IMR-90 (cell line): ENCODE data around the gene LRG1. TPM values are rescaled to one million over a fixed set of nuclear protein-coding genes. Genes with fewer than 3 reads are reported as not detected.

ENCODE experiments used
- ATAC-seq: fragments of 200-7000 bp; cut with Tn5 transposase; 2 replicates; pipeline ENCODE4 v1.9.1; 2020; ENCODE audit warnings: low read depth, mild to moderate bottlenecking, moderate library complexity
- BruUV-seq: library from RNA; stranded (reverse); fragments of 400-500 nt; replicated peaks from 2 replicates; lab custom pipeline; 2021; lab: Mats Ljungman, UMichigan
- CTCF ChIA-PET: fragments of 300-600 bp; formaldehyde crosslinking; extraction: SDS; loops from one replicate; lab custom pipeline; 2021; ENCODE audit warnings: antibody characterized with exemption; lab: Yijun Ruan, JAX
- POLR2A ChIA-PET: fragments of 300-600 bp; sonication (Branson Sonifier 250); formaldehyde crosslinking; loops from one replicate; lab custom pipeline; 2022; ENCODE audit warnings: antibody characterized with exemption; ENCODE audit not compliant: unreplicated experiment; lab: Charles Lee
- DNase-seq: peaks from one replicate; pipeline ENCODE4 v3.0.0; 2013
- H2AFZ ChIP-seq: replicated peaks from 2 replicates; pipeline ENCODE3; 2013; ENCODE audit warnings: low read length, mild to moderate bottlenecking; ENCODE audit not compliant: poor library complexity
- H2AK5ac ChIP-seq: 2 replicates; pipeline ENCODE4 v1.6.1; 2013; ENCODE audit warnings: low read depth, low read length, inconsistent platforms
- H2AK9ac ChIP-seq: replicated peaks from 2 replicates; pipeline ENCODE3; 2013; ENCODE audit warnings: mild to moderate bottlenecking, low read depth, low read length, moderate library complexity; ENCODE audit not compliant: poor library complexity
- H2BK120ac ChIP-seq: 2 replicates; pipeline ENCODE4 v1.6.1; 2013; ENCODE audit warnings: low read depth, low read length, inconsistent platforms
- H2BK15ac ChIP-seq: 3 replicates; pipeline ENCODE4 v1.6.1; 2013; ENCODE audit warnings: low read depth, low read length, inconsistent platforms
- H2BK20ac ChIP-seq: 2 replicates; pipeline ENCODE4 v1.6.1; 2013; ENCODE audit warnings: low read depth, mild to moderate bottlenecking, inconsistent platforms, low read length, moderate library complexity
- H2BK5ac ChIP-seq: 2 replicates; pipeline ENCODE4 v1.6.1; 2013; ENCODE audit warnings: mild to moderate bottlenecking, low read depth, low read length, inconsistent platforms; ENCODE audit not compliant: poor library complexity, severe bottlenecking
- H3K14ac ChIP-seq: replicated peaks from 2 replicates; pipeline ENCODE4 v1.6.1; 2013; ENCODE audit warnings: low read depth, low read length, inconsistent platforms
- H3K18ac ChIP-seq: 2 replicates; pipeline ENCODE4 v1.6.1; 2013; ENCODE audit warnings: low read depth, low read length, control low read depth
- H3K23ac ChIP-seq: 2 replicates; pipeline ENCODE4 v1.6.1; 2013; ENCODE audit warnings: low read depth, low read length, inconsistent platforms
- H3K27ac ChIP-seq: 2 replicates; pipeline ENCODE4 v1.5.1; 2013; ENCODE audit warnings: mild to moderate bottlenecking, control low read depth, low read length; ENCODE audit not compliant: insufficient read depth
- H3K27me3 ChIP-seq: 2 replicates; pipeline ENCODE4 v1.6.1; 2013; ENCODE audit warnings: low read length; ENCODE audit not compliant: control insufficient read depth, insufficient read depth
- H3K36me3 ChIP-seq: 2 replicates; pipeline ENCODE4 v1.6.1; 2013; ENCODE audit warnings: low read length, mixed read lengths; ENCODE audit not compliant: control insufficient read depth, insufficient read depth
- H3K4ac ChIP-seq: 2 replicates; pipeline ENCODE4 v1.6.1; 2013; ENCODE audit warnings: low read depth, low read length, inconsistent platforms
- H3K4me1 ChIP-seq: 2 replicates; pipeline ENCODE4 v1.6.1; 2013; ENCODE audit warnings: low read length, mixed read lengths; ENCODE audit not compliant: control insufficient read depth, insufficient read depth
- H3K4me2 ChIP-seq: 2 replicates; pipeline ENCODE4 v1.6.1; 2013; ENCODE audit warnings: low read depth, mild to moderate bottlenecking, control low read depth, low read length, moderate library complexity
- H3K4me3 ChIP-seq: 2 replicates; pipeline ENCODE4 v1.5.1; 2013; ENCODE audit warnings: low read depth, mild to moderate bottlenecking, control low read depth, low read length, moderate library complexity; ENCODE audit not compliant: insufficient read depth
- H3K56ac ChIP-seq: 2 replicates; pipeline ENCODE4 v1.6.1; 2013; ENCODE audit warnings: low read length, inconsistent platforms; ENCODE audit not compliant: insufficient read depth; ENCODE audit errors: extremely low read depth
- H3K79me1 ChIP-seq, 2 experiments: 2 replicates each; pipeline ENCODE4 v1.6.1; 2013; ENCODE audit warnings: low read length in 2 of 2, inconsistent platforms in 1 of 2, low read depth in 1 of 2
- H3K9ac ChIP-seq: 2 replicates; pipeline ENCODE4 v1.6.1; 2013; ENCODE audit warnings: low read depth, low read length, control low read depth
- H3K9me1 ChIP-seq: 2 replicates; pipeline ENCODE4 v1.6.1; 2013; ENCODE audit warnings: low read length, inconsistent platforms; ENCODE audit not compliant: insufficient read depth
- H3K9me3 ChIP-seq: 2 replicates; pipeline ENCODE4 v1.6.1; 2013; ENCODE audit warnings: low read length; ENCODE audit not compliant: control insufficient read depth, insufficient read depth
- H4K20me1 ChIP-seq: 2 replicates; pipeline ENCODE4 v1.6.1; 2013; ENCODE audit warnings: low read length, inconsistent platforms; ENCODE audit not compliant: insufficient read depth
- H4K5ac ChIP-seq: 2 replicates; pipeline ENCODE4 v1.6.1; 2013; ENCODE audit warnings: mild to moderate bottlenecking, low read depth, low read length, control low read depth
- H4K8ac ChIP-seq, 2 experiments: 2 replicates each; pipeline ENCODE4 v1.6.1; 2013; ENCODE audit warnings: low read depth in 2 of 2, low read length in 2 of 2, control low read depth in 1 of 2, inconsistent platforms in 1 of 2
- H4K91ac ChIP-seq: 2 replicates; pipeline ENCODE4 v1.6.1; 2013; ENCODE audit warnings: low read depth, low read length, inconsistent platforms; ENCODE audit not compliant: insufficient read depth
- BHLHE40 ChIP-seq: fragments of 150-350 bp; IDR thresholded peaks from 2 replicates; pipeline ENCODE4 v1.6.1; 2016; ENCODE audit warnings: mild to moderate bottlenecking, low read depth, low read length
- CEBPB ChIP-seq: IDR thresholded peaks from 2 replicates; pipeline ENCODE4 v1.6.1; 2012; ENCODE audit warnings: low read depth, low read length, improper control_type of control experiment
- CTCF ChIP-seq: conservative IDR thresholded peaks from 2 replicates; pipeline ENCODE4 v1.5.1; 2012; ENCODE audit warnings: mild to moderate bottlenecking, low read depth, low read length, improper control_type of control experiment
- FOS ChIP-seq: fragments of 150-350 bp; IDR thresholded peaks from 2 replicates; pipeline ENCODE4 v1.6.1; 2016; ENCODE audit warnings: low read depth, low read length
- MAFK ChIP-seq: IDR thresholded peaks from 2 replicates; pipeline ENCODE4 v1.6.1; 2012; ENCODE audit warnings: low read depth, low read length, improper control_type of control experiment
- MXI1 ChIP-seq: IDR thresholded peaks from 2 replicates; pipeline ENCODE4 v1.6.1; 2012; ENCODE audit warnings: low read depth, mild to moderate bottlenecking, low read length, moderate library complexity, borderline replicate concordance
- NFE2L2 ChIP-seq: fragments of 150-350 bp; IDR thresholded peaks from 2 replicates; pipeline ENCODE4 v1.6.1; 2016; ENCODE audit warnings: low read depth, mild to moderate bottlenecking, low read length
- POLR2A ChIP-seq: IDR thresholded peaks from 2 replicates; pipeline ENCODE4 v1.6.1; 2012; ENCODE audit warnings: mild to moderate bottlenecking, low read depth, low read length
- RAD21 ChIP-seq: IDR thresholded peaks from 2 replicates; pipeline ENCODE4 v1.6.1; 2012; ENCODE audit warnings: low read length, improper control_type of control experiment
- RFX5 ChIP-seq: IDR thresholded peaks from 2 replicates; pipeline ENCODE4 v1.8.0; 2012; ENCODE audit warnings: low read depth, mild to moderate bottlenecking, low read length, moderate library complexity
- SMC3 ChIP-seq: fragments of 150-350 bp; IDR thresholded peaks from 2 replicates; pipeline ENCODE4 v1.6.1; 2016; ENCODE audit warnings: low read depth, mild to moderate bottlenecking, antibody characterized with exemption, low read length, moderate library complexity
- USF2 ChIP-seq: fragments of 150-350 bp; IDR thresholded peaks from 2 replicates; pipeline ENCODE4 v1.6.1; 2017; ENCODE audit warnings: mild to moderate bottlenecking, antibody characterized with exemption, low read length, low read depth
- WGBS, 2 experiments: methylation state at CpG; one replicate each; pipeline versions ENCODE4 v1.1.5 to v1.1.7; 2013; ENCODE audit warnings: missing lambda C conversion rate in 2 of 2; ENCODE audit not compliant: insufficient read length in 1 of 2; ENCODE audit errors: extremely low coverage in 2 of 2; 5-methylcytosine and 5-hydroxymethylcytosine counted together
- dilution Hi-C: fragments of 300-500 bp; cut with HindIII; formaldehyde crosslinking; loops from one replicate; pipeline ENCODE4 v1.14.3; 2018; ENCODE audit warnings: low sequenced_read_pairs; ENCODE audit not compliant: unreplicated experiment
- in situ Hi-C: fragments of 300-500 bp; cut with MboI; formaldehyde crosslinking; loops from 3 replicates; pipeline ENCODE4 v1.14.3; 2019; ENCODE audit warnings: low sequenced_read_pairs, inconsistent platforms, mixed read lengths
- intact Hi-C: fragments of 100-400 bp; cut with micrococcal nuclease; formaldehyde crosslinking; loops from 2 replicates; pipeline ENCODE4 v1.10.0; 2022
- polyA plus RNA-seq, 3 experiments: library from polyadenylated mRNA; depleted of rRNA; stranded (reverse); fragments of >200 nt; gene quantifications; 2 replicates each; pipeline ENCODE4 v1.2.3, GENCODE V29; 2012; ENCODE audit warnings: low replicate concordance in 1 of 3
- total RNA-seq: library from RNA; depleted of rRNA; stranded (reverse); fragments of >200 nt; gene quantifications from 2 replicates; pipeline ENCODE4 v1.2.3, GENCODE V29; 2012
- TF ChIP-seq, protein P1 (sequence below): fragments of 150-350 bp; IDR thresholded peaks from 2 replicates; pipeline ENCODE4 v1.6.1; 2016; ENCODE audit warnings: low read depth, mild to moderate bottlenecking, low read length, moderate library complexity, borderline replicate concordance

Gene LRG1
- total and polyA plus RNA-seq, 2 of the 4 experiments (the other 2 are of a cell fraction), result not detected

DNA sequence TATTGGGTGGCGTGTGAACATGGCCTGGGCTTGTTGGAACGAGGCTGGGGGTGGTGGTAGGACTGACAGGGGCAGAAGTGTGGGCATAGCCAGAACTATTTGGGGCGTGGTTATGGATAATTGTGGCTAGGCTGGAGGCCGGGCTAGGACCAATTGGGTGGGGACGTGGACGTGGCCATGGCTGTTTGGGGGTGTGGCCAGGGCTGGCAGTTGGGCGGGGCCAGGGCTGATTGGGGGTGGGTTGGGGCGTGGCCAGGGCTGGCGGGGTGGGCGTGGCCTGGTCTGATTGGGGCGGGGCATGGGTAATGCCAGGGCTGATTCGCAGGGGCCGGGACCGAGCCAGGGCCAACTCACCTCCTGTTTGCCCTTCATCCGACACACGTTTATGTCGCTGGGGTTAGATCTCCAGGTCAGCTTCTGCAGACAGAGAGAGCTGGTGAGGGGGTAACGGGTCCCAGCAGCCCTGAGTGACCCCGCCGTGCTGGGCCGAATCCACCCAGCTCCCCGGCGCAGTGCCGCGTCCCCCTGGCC is 16.8 kb upstream of the LRG1 start:
- peak; percentile 51; the same call in 1 of the 2 replicates for ATAC-seq
- in situ Hi-C loops, result no loop called here
- dilution Hi-C loops, result no loop called here

More for the DNA sequence above, 16.8 kb upstream of the LRG1 start:
- Histone ChIP-seq H3K23ac (no peak overlapping the region), H2AK9ac (no peak overlapping the region), H3K79me1 (no peaks in the 10 kb centered on the region), H3K4ac (no peak overlapping the region), H3K9me3 (no peaks in the 10 kb centered on the region), H2BK15ac (no peak overlapping the region), H2AFZ (no peak overlapping the region), H3K4me3 (no peak overlapping the region), H3K27me3 (no peaks in the 10 kb centered on the region; the same call in 1 of the 2 replicates), H3K4me2 (no peak overlapping the region), H2BK20ac (no peak overlapping the region), H2BK5ac (no peak overlapping the region), H3K36me3 (no peaks in the 10 kb centered on the region), H3K18ac (no peak overlapping the region), H3K9ac (no peak overlapping the region), H3K14ac (no peak overlapping the region), H4K20me1 (no peaks in the 10 kb centered on the region), H3K9me1 (no peaks in the 10 kb centered on the region), H3K27ac (no peak overlapping the region), H2BK120ac (no peak overlapping the region), H3K4me1 (no peaks in the 10 kb centered on the region), H3K56ac (no peak overlapping the region), H4K5ac (no peak overlapping the region), H4K8ac (no peak overlapping the region), H2AK5ac (peak overlapping the region; percentile 28; the same call in 1 of the 2 replicates), H4K91ac (no peak overlapping the region)
- 63% methylated on average over 5 of the region's 25 CpGs; no CpG with 5 or more reads in 1 of the 2 experiments for WGBS, 2 experiments
- TF ChIP-seq MXI1 (no peak), SMC3 (no peak), RAD21 (no peak), MAFK (no peak), RFX5 (no peak), USF2 (no peak), CEBPB (no peak), BHLHE40 (no peak), NFE2L2 (no peak), FOS (no peak), CTCF (no peak), POLR2A (no peak)
- TF ChIP-seq, protein P1, sequence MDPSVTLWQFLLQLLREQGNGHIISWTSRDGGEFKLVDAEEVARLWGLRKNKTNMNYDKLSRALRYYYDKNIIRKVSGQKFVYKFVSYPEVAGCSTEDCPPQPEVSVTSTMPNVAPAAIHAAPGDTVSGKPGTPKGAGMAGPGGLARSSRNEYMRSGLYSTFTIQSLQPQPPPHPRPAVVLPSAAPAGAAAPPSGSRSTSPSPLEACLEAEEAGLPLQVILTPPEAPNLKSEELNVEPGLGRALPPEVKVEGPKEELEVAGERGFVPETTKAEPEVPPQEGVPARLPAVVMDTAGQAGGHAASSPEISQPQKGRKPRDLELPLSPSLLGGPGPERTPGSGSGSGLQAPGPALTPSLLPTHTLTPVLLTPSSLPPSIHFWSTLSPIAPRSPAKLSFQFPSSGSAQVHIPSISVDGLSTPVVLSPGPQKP, result no peak
- intact Hi-C loops, result no loop called here
- DNase-seq, result no peak
- BruUV-seq, result no TSS peak
- POLR2A ChIA-PET, result no interaction called here
- CTCF ChIA-PET, result no interaction called here
